Measurements from ENCODE around the gene RASA3.
"Not testable (repeated sequence)": the region's sequence is repeated elsewhere in the genome, so short reads cannot be mapped to it uniquely, and the experiment has no call there.

The RASA3 gene

GRCh38 chr13:114155926-114156883 is 23.8 kb upstream of the RASA3 start:
- DNase-seq = no peak

- no peak for DNase-seq
Measured at GRCh38 chr13:114155320-114155719, 22.9 kb upstream of the RASA3 start.

DNA sequence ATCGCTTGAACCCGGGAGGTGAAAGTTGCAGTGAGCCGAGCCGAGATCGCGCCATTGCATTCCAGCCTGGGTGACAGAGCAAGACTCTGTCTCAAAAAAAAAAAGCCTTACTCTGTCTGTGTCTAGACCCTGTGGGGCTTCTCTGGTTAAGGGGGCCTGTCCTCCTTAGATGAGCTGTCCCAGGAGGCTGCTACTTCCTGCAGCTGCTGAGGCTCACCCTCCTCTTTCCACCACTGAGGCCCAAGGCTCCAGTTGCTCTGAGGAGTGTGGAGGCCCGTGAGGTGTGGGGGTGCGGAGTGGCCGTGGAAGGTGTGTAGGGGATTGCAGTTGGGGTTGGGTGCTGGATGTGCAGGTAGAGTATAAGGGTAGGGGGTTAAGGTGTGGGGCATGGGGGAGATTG is 22.1 kb upstream of the RASA3 start:
- DNase-seq = no peak

- DNase-seq = no peak
Measured at GRCh38 chr13:114153485-114154080, 21.2 kb upstream of the RASA3 start.

- DNase-seq = no peak
Measured at GRCh38 chr13:114152831-114153371, 20.5 kb upstream of the RASA3 start.

- no peak for DNase-seq
Measured at GRCh38 chr13:114152285-114152645, 19.8 kb upstream of the RASA3 start.

DNA sequence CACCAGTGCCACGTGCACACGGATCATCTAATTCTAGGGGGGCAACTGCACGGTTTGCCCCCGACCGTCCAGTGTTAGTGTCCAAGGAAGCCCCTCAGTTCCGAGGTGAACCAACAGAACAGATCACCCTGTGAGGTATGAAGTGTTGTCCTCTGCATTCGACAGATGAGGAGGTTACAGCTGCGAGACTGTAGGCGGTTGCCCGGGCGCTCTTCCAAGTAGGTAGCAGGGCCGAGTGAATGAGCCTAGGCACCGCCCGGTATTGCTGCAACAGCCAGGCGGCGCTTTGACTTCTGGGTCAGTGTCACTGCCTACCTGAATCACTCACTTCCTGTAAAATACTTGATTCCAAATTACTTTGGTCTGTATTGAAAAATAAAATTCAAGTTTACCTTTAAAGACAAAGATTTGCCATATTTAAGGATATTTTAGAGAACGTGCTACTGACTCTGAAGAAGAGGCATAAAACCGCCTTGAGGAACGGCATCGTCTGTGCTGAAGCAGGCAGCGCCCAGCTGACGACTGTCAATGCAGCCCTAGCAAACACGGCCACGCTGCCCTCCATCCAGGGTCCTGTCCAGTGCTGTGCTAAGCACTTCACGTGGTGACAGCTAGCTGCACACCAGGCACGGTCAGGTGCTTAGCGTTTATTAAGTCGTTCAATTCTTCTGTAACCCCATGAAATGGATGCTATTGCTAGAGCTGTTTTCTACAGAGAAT is 19.3 kb upstream of the RASA3 start:
- DNase-seq = no peak

GRCh38 chr13:114151031-114151430 is 18.6 kb upstream of the RASA3 start:
- no peak for DNase-seq

GRCh38 chr13:114149774-114150740 is 17.6 kb upstream of the RASA3 start:
- no peak for DNase-seq

GRCh38 chr13:114148886-114149285 is 16.5 kb upstream of the RASA3 start:
- DNase-seq = not testable (repeated sequence)

DNA sequence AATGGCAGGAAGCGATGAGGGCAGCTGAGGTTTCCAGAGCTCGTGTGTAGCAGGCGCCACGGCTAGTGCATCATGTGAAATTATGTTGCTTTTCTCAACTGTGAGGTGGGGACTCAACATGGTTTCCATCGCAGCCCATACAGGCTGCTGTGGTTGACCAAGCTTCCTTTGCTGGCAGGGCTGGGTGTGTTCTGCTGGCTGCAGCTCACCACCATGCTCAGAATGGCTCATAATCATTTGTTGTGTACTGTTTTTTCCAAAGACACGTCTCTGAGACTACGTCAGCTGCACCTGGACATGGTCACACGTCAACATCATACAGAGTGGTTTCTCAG is 16.1 kb upstream of the RASA3 start:
- DNase-seq = peak; percentile 65

- DNase-seq = peak; percentile 47
Measured at GRCh38 chr13:114147803-114148520, 15.5 kb upstream of the RASA3 start.

DNA sequence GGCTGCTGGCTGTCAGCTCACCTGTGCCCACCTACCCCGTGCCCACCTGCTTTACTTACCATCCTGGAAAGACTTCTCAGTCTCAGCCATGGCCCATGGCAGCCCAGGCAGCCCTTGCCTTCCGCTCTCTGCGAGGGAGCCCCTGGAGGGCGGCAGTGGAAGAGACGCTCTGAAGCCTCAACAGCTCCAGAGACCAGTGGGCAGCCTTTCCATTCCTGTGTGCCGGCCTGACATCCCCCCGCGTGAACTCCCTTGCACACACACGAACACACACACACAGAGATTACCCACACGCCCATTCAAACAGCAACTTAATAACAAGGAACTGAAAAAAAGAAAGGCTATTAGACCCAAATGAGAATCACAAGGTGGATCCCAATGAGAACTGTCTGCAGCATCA is 14.2 kb upstream of the RASA3 start:
- no peak for DNase-seq

DNA sequence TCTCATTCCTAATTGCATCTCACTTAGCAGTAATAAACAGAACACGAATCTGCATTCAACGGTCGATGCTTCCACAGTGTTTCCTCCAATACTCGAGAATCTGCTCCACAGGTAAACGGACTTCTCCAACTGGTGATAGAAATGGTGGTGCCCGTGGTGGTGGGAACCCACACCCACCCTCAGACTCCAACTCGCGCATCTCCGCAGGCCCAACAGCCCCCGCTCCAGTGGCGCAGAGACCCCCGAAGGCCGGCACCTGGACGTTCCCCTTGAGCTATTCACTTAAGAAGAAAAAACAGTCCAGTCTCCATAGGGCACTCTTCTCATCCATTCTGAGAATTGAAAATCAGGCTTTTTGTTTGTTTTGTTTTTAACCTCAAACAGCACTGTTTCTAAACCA is 13.8 kb upstream of the RASA3 start:
- DNase-seq = no peak

- no peak for DNase-seq
Measured at GRCh38 chr13:114145722-114146121, 13.3 kb upstream of the RASA3 start.

- DNase-seq = no peak
Measured at GRCh38 chr13:114145256-114145655, 12.8 kb upstream of the RASA3 start.

DNA sequence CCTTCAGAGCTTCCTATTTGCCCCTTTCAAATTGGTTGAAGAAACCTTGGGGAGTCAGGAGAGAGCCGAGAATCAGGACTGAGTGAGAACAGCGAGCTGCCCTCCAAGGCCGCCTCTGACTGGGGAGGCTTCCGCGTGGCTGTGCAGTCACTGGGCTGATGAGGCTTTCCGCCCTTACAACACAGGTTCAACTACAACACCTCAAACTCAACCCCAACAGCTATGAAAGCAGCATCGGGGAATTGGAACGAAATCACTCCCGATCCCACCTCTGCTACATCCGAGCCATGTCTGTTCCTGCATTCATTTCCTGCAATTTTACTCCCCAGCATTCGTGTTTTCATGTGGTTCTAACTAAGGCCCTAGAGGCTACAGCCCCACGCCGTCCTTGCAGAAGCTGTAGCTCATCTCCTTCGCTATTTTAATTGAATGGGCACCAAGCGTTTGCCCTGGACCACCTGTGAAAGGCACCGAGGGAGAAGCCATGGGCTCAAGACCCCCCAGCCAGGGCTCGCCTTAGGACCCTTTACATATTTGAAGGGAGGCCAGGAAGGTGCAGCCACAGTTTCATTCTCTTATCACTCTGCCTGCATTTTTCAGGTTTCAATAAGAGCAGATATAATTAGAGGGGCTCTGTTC is 12.3 kb upstream of the RASA3 start:
- no peak for DNase-seq

GRCh38 chr13:114143806-114144605 is 11.6 kb upstream of the RASA3 start:
- DNase-seq = peak; percentile 33

- DNase-seq = peak; percentile 38
Measured at GRCh38 chr13:114142640-114143490, 10.4 kb upstream of the RASA3 start.
